MM.1S (cell line): ENCODE data around the gene ZG16B.

Experiments
- EZH2 ChIP-seq: fragments of 300-600 bp; sonication (generic); optimal IDR thresholded peaks from 2 replicates; pipeline ENCODE3; 2017; ENCODE audit warnings: low read depth, mild to moderate bottlenecking, antibody characterized with exemption, low read length, mixed read lengths
- EZH2phosphoT487 ChIP-seq: fragments of 300-600 bp; sonication (generic); IDR thresholded peaks from 2 replicates; pipeline ENCODE4 v1.6.1; 2018; ENCODE audit warnings: antibody characterized with exemption, low read length
- TF ChIP-seq, protein P1 (sequence below): fragments of 300-600 bp; sonication (generic); IDR thresholded peaks from 2 replicates; pipeline ENCODE4 v1.5.1; 2016; ENCODE audit warnings: antibody characterized with exemption, low read length, mixed read lengths

GRCh38 chr16:2813771-2814221, 16.3 kb upstream of the ZG16B start:
- TF ChIP-seq, protein P1, sequence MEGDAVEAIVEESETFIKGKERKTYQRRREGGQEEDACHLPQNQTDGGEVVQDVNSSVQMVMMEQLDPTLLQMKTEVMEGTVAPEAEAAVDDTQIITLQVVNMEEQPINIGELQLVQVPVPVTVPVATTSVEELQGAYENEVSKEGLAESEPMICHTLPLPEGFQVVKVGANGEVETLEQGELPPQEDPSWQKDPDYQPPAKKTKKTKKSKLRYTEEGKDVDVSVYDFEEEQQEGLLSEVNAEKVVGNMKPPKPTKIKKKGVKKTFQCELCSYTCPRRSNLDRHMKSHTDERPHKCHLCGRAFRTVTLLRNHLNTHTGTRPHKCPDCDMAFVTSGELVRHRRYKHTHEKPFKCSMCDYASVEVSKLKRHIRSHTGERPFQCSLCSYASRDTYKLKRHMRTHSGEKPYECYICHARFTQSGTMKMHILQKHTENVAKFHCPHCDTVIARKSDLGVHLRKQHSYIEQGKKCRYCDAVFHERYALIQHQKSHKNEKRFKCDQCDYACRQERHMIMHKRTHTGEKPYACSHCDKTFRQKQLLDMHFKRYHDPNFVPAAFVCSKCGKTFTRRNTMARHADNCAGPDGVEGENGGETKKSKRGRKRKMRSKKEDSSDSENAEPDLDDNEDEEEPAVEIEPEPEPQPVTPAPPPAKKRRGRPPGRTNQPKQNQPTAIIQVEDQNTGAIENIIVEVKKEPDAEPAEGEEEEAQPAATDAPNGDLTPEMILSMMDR, result no peak
- TF ChIP-seq EZH2, result no peak
- no peak for TF ChIP-seq EZH2phosphoT487
